K562 (cell line): Measurements from ENCODE around the gene MYO18B. TPM values are rescaled to one million over a fixed set of nuclear protein-coding genes. Genes with fewer than 3 reads are reported as not detected.

Experiments used
- CBX2 ChIP-seq: fragments of 200-600 bp; sonication (generic); IDR thresholded peaks from one replicate; pipeline ENCODE4 v1.6.1; 2012; ENCODE audit warnings: mild to moderate bottlenecking, low read length, inconsistent platforms; ENCODE audit not compliant: insufficient read depth, poor library complexity, severe bottlenecking
- GATAD2A ChIP-seq: fragments of 450-650 bp; IDR thresholded peaks from 2 replicates; pipeline ENCODE4 v1.6.1; 2017
- THRAP3 ChIP-seq: fragments of 450-650 bp; IDR thresholded peaks from 2 replicates; pipeline ENCODE4 v1.6.1; 2016; ENCODE audit warnings: mild to moderate bottlenecking, inconsistent platforms, borderline replicate concordance
- ZKSCAN8 ChIP-seq: fragments of 200-800 bp; sonication (Bioruptor generic); IDR thresholded peaks from 2 replicates; pipeline ENCODE4 v1.6.1; 2016; ENCODE audit warnings: missing genetic modification characterization, missing compliant biosample characterization
- polyA plus RNA-seq, 8 experiments: library from polyadenylated mRNA; depleted of rRNA in 4 of 8; stranded (reverse) in 5 of 8; unstranded in 3 of 8; fragments of >200 nt; fragmentation: Nextera tagmentation in 2 of 8; fragmentation: Illumina TruSeq in 1 of 8; extraction: Ambion mirVana in 2 of 8; extraction: Trizol in 1 of 8; gene quantifications; 2 replicates each; pipeline versions ENCODE4 v1.2.1 to v1.2.3, GENCODE V29; 2011 to 2014; ENCODE audit warnings: inconsistent platforms in 1 of 8, missing spikeins in 1 of 8
- total RNA-seq, 7 experiments: library from RNA; depleted of rRNA in 6 of 7; stranded (reverse); fragments of >200 nt in 6 of 7; fragmentation: Illumina TruSeq in 2 of 7; extraction: Trizol in 2 of 7; gene quantifications; 2 replicates each; pipeline versions ENCODE4 v1.2.1 to v1.2.3, GENCODE V29; 2011 to 2021; ENCODE audit warnings: low replicate concordance in 1 of 7
- TF ChIP-seq, protein P1 (sequence below): IDR thresholded peaks from 3 replicates; pipeline ENCODE4 v1.6.1; 2011; ENCODE audit warnings: borderline replicate concordance, mild to moderate bottlenecking, moderate library complexity; ENCODE audit not compliant: insufficient read length; ENCODE audit errors: extremely low read depth
- TF ChIP-seq, protein P2 (sequence below): sonication (generic); formaldehyde crosslinking; IDR thresholded peaks from 2 replicates; pipeline ENCODE4 v1.8.0; 2022; ENCODE audit warnings: mild to moderate bottlenecking, missing genetic modification reagents, borderline replicate concordance
- TF ChIP-seq, protein P3 (sequence below): fragments of 250-450 bp; sonication (Bioruptor Pico); IDR thresholded peaks from 2 replicates; pipeline ENCODE4 v1.8.0; 2022; ENCODE audit warnings: inconsistent platforms
- TF ChIP-seq, protein P4 (sequence below): fragments of 250-450 bp; sonication (Bioruptor Pico); IDR thresholded peaks from 2 replicates; pipeline ENCODE4 v1.4.0; 2020; ENCODE audit warnings: mild to moderate bottlenecking, moderate library complexity
- TF ChIP-seq, protein P5 (sequence below): sonication (generic); formaldehyde crosslinking; IDR thresholded peaks from 2 replicates; pipeline ENCODE4 v1.8.0; 2023; ENCODE audit warnings: mild to moderate bottlenecking, missing genetic modification reagents

MYO18B gene
- total and polyA plus RNA-seq, 9 of the 15 experiments (the other 6 are each of a cell fraction or from before 2014, with no cell fraction given): 0.06 to 7.0 (median 4.3) TPM

DNA sequence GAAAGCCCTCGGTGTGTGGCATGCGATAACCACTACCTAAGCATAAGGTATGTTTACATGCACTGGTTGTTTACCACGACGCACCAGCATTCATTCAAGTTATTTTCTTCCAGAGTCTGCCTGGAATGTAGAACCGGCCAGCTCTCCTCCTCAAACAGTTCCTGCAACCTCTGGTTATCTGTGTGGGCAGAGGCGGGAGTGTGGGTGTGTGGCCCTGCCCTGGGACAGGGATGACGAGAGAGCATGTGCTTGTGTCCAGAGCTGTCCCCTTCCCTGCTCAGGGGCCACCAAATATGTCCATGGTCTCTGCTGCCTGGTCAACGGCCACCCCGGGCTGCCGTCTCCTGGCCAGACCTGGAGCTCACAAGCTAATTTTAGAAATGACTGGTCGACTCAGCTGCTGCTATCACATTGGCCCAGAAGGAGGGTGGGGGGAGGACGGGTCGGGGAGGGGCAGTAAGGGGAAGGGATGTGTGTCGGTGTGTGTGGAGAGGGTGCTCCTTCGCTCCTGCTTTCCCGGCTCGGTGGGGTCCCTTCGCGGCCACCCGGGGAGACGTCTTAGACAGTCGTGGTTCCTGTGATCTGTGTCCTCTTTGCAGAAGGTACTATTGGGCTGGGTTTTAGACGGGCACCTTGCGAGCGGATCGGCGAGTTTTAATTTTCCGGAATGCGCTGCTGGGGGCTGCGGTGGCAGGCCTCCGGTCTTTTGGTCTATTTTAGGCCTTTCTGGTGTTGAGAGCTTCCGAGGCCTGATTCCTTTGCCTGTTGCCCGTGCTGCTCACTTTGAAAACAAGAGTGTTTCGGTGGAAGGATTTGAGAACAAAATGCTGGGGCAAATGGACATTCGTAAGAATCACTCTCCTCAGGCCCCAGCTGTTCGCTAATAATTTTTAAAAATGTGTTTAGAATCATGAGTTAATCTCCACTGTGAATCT is at the start of gene MYO18B (continued):
- TF ChIP-seq, protein P1, sequence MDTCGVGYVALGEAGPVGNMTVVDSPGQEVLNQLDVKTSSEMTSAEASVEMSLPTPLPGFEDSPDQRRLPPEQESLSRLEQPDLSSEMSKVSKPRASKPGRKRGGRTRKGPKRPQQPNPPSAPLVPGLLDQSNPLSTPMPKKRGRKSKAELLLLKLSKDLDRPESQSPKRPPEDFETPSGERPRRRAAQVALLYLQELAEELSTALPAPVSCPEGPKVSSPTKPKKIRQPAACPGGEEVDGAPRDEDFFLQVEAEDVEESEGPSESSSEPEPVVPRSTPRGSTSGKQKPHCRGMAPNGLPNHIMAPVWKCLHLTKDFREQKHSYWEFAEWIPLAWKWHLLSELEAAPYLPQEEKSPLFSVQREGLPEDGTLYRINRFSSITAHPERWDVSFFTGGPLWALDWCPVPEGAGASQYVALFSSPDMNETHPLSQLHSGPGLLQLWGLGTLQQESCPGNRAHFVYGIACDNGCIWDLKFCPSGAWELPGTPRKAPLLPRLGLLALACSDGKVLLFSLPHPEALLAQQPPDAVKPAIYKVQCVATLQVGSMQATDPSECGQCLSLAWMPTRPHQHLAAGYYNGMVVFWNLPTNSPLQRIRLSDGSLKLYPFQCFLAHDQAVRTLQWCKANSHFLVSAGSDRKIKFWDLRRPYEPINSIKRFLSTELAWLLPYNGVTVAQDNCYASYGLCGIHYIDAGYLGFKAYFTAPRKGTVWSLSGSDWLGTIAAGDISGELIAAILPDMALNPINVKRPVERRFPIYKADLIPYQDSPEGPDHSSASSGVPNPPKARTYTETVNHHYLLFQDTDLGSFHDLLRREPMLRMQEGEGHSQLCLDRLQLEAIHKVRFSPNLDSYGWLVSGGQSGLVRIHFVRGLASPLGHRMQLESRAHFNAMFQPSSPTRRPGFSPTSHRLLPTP: no peak
- TF ChIP-seq, protein P2, sequence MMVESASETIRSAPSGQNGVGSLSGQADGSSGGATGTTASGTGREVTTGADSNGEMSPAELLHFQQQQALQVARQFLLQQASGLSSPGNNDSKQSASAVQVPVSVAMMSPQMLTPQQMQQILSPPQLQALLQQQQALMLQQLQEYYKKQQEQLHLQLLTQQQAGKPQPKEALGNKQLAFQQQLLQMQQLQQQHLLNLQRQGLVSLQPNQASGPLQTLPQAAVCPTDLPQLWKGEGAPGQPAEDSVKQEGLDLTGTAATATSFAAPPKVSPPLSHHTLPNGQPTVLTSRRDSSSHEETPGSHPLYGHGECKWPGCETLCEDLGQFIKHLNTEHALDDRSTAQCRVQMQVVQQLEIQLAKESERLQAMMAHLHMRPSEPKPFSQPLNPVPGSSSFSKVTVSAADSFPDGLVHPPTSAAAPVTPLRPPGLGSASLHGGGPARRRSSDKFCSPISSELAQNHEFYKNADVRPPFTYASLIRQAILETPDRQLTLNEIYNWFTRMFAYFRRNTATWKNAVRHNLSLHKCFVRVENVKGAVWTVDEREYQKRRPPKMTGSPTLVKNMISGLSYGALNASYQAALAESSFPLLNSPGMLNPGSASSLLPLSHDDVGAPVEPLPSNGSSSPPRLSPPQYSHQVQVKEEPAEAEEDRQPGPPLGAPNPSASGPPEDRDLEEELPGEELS: no peak
- TF ChIP-seq, protein P3, sequence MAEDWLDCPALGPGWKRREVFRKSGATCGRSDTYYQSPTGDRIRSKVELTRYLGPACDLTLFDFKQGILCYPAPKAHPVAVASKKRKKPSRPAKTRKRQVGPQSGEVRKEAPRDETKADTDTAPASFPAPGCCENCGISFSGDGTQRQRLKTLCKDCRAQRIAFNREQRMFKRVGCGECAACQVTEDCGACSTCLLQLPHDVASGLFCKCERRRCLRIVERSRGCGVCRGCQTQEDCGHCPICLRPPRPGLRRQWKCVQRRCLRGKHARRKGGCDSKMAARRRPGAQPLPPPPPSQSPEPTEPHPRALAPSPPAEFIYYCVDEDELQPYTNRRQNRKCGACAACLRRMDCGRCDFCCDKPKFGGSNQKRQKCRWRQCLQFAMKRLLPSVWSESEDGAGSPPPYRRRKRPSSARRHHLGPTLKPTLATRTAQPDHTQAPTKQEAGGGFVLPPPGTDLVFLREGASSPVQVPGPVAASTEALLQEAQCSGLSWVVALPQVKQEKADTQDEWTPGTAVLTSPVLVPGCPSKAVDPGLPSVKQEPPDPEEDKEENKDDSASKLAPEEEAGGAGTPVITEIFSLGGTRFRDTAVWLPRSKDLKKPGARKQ: no peak
- TF ChIP-seq, protein P4, sequence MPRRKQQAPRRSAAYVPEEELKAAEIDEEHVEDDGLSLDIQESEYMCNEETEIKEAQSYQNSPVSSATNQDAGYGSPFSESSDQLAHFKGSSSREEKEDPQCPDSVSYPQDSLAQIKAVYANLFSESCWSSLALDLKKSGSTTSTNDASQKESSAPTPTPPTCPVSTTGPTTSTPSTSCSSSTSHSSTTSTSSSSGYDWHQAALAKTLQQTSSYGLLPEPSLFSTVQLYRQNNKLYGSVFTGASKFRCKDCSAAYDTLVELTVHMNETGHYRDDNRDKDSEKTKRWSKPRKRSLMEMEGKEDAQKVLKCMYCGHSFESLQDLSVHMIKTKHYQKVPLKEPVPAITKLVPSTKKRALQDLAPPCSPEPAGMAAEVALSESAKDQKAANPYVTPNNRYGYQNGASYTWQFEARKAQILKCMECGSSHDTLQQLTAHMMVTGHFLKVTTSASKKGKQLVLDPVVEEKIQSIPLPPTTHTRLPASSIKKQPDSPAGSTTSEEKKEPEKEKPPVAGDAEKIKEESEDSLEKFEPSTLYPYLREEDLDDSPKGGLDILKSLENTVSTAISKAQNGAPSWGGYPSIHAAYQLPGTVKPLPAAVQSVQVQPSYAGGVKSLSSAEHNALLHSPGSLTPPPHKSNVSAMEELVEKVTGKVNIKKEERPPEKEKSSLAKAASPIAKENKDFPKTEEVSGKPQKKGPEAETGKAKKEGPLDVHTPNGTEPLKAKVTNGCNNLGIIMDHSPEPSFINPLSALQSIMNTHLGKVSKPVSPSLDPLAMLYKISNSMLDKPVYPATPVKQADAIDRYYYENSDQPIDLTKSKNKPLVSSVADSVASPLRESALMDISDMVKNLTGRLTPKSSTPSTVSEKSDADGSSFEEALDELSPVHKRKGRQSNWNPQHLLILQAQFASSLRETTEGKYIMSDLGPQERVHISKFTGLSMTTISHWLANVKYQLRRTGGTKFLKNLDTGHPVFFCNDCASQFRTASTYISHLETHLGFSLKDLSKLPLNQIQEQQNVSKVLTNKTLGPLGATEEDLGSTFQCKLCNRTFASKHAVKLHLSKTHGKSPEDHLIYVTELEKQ: no peak
- peak; percentile 19; the same call in 1 of the 2 replicates for TF ChIP-seq GATAD2A
- TF ChIP-seq, protein P5, sequence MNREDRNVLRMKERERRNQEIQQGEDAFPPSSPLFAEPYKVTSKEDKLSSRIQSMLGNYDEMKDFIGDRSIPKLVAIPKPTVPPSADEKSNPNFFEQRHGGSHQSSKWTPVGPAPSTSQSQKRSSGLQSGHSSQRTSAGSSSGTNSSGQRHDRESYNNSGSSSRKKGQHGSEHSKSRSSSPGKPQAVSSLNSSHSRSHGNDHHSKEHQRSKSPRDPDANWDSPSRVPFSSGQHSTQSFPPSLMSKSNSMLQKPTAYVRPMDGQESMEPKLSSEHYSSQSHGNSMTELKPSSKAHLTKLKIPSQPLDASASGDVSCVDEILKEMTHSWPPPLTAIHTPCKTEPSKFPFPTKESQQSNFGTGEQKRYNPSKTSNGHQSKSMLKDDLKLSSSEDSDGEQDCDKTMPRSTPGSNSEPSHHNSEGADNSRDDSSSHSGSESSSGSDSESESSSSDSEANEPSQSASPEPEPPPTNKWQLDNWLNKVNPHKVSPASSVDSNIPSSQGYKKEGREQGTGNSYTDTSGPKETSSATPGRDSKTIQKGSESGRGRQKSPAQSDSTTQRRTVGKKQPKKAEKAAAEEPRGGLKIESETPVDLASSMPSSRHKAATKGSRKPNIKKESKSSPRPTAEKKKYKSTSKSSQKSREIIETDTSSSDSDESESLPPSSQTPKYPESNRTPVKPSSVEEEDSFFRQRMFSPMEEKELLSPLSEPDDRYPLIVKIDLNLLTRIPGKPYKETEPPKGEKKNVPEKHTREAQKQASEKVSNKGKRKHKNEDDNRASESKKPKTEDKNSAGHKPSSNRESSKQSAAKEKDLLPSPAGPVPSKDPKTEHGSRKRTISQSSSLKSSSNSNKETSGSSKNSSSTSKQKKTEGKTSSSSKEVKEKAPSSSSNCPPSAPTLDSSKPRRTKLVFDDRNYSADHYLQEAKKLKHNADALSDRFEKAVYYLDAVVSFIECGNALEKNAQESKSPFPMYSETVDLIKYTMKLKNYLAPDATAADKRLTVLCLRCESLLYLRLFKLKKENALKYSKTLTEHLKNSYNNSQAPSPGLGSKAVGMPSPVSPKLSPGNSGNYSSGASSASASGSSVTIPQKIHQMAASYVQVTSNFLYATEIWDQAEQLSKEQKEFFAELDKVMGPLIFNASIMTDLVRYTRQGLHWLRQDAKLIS (CRISPR knock-in tag): 0 out of 2 replicates have a peak, but pooled peaks have one; percentile 84
- no peak for TF ChIP-seq CBX2
- TF ChIP-seq ZKSCAN8: no peak
- no peak for TF ChIP-seq THRAP3
